Measurements from ENCODE around the gene SPAG6.
A peak's percentile ranks its signal among the peaks of the same experiment; 100 is the strongest.

SPAG6 gene

DNA sequence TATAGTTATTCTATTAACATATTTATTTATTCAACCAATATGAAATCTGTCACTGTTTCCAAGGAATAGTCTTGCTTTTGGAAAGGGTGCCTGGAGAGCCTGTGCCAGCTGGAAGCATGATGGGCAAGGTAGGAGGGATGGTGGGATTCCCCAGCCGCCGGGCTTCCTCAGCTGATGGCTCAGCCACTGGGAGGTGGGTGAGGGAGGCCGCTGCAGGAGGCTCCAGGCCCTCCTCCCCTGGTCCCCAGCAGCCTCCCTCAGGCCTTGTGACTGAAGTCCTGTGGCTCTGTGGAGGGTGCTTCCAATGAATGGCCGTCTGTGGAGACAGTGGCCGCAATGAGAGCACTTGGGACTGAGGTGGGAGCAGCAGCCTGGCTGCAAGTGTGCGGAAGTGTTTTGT is 27.0 kb downstream of the SPAG6 start:
- Histone ChIP-seq H3K4me3 (replicated peaks; ENCODE audit: low read depth, low read length) (no peak overlapping the region), H3K36me3 (ENCODE audit: control insufficient read depth, insufficient read depth, low read length) (no peaks in the 10 kb centered on the region), H3K27me3 (replicated peaks; ENCODE audit: control insufficient read depth, insufficient read depth, low read length) (no peaks in the 10 kb centered on the region)
- no peak for DNase-seq (ENCODE audit: extremely low read depth, insufficient read length)
- TF ChIP-seq, protein P1, sequence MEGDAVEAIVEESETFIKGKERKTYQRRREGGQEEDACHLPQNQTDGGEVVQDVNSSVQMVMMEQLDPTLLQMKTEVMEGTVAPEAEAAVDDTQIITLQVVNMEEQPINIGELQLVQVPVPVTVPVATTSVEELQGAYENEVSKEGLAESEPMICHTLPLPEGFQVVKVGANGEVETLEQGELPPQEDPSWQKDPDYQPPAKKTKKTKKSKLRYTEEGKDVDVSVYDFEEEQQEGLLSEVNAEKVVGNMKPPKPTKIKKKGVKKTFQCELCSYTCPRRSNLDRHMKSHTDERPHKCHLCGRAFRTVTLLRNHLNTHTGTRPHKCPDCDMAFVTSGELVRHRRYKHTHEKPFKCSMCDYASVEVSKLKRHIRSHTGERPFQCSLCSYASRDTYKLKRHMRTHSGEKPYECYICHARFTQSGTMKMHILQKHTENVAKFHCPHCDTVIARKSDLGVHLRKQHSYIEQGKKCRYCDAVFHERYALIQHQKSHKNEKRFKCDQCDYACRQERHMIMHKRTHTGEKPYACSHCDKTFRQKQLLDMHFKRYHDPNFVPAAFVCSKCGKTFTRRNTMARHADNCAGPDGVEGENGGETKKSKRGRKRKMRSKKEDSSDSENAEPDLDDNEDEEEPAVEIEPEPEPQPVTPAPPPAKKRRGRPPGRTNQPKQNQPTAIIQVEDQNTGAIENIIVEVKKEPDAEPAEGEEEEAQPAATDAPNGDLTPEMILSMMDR (IDR thresholded peaks at IDR 0.05; ENCODE audit: insufficient read depth, low read length, poor library complexity, severe bottlenecking) = no peak

DNA sequence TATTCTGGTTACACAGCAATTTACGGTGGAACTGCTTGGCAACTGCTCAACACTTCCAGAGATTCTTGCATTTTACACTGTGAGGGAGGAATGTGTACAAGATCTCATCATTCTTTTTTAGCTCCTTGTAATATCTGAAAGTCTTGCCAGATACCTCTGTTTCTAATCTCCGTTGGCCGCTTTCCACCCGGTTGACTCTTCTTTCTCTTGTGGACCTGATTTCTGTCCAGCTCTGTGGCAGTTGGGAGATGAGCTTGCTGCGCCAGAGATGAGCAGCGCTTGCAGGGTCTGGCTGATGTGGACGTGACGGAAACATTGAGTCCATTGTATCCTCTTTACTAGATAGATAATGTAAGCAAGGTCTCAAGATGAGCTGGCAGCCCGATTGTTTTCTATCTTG is 27.6 kb downstream of the SPAG6 start:
- no peaks in the 10 kb centered on the region for H3K36me3 ChIP-seq (ENCODE audit: control insufficient read depth, insufficient read depth, low read length)
- TF ChIP-seq, protein P1 (IDR thresholded peaks at IDR 0.05; ENCODE audit: insufficient read depth, low read length, poor library complexity, severe bottlenecking) = no peak
- no peak for DNase-seq (ENCODE audit: extremely low read depth, insufficient read length)
- H3K27me3 ChIP-seq (replicated peaks; ENCODE audit: control insufficient read depth, insufficient read depth, low read length) = no peaks in the 10 kb centered on the region
- H3K4me3 ChIP-seq (replicated peaks; ENCODE audit: low read depth, low read length) = no peak overlapping the region

- TF ChIP-seq, protein P1 (IDR thresholded peaks at IDR 0.05; ENCODE audit: insufficient read depth, low read length, poor library complexity, severe bottlenecking) = no peak
- no peak for DNase-seq (ENCODE audit: extremely low read depth, insufficient read length)
- Histone ChIP-seq H3K27me3 (replicated peaks; ENCODE audit: control insufficient read depth, insufficient read depth, low read length) (no peaks in the 10 kb centered on the region), H3K4me3 (replicated peaks; ENCODE audit: low read depth, low read length) (no peak overlapping the region), H3K36me3 (ENCODE audit: control insufficient read depth, insufficient read depth, low read length) (no peaks in the 10 kb centered on the region)
These were observed 29.3 kb downstream of the SPAG6 start for GRCh38 chr10:22374489-22375126.

DNA sequence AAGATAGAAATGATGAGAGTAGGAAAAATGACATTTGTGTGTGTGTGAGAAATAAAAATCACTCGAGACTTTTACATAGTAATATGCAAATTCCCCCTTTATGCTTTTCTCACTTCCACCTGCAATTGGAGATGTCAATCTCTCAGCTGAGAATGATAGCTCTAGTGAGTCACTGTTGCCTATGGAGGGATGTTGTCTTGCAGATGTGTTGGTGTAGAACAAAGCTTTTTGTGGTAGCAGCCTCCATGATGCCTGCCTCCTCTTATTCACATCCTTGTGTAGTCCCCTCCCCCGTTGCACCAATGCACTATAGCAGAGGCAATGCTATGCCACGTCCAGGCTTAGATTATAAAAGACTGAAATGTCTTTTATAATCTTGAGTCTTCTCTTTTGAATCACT is 33.8 kb downstream of the SPAG6 start:
- Histone ChIP-seq H3K27me3 (replicated peaks; ENCODE audit: control insufficient read depth, insufficient read depth, low read length) (no peaks in the 10 kb centered on the region), H3K36me3 (ENCODE audit: control insufficient read depth, insufficient read depth, low read length) (no peaks in the 10 kb centered on the region), H3K4me3 (replicated peaks; ENCODE audit: low read depth, low read length) (no peak overlapping the region)
- DNase-seq (ENCODE audit: extremely low read depth, insufficient read length) = peak; percentile 45
- TF ChIP-seq, protein P1 (IDR thresholded peaks at IDR 0.05; ENCODE audit: insufficient read depth, low read length, poor library complexity, severe bottlenecking) = no peak

- H3K4me3 ChIP-seq (replicated peaks; ENCODE audit: low read depth, low read length) = no peak overlapping the region
- DNase-seq (ENCODE audit: extremely low read depth, insufficient read length) = no peak
- no peaks in the 10 kb centered on the region for H3K36me3 ChIP-seq (ENCODE audit: control insufficient read depth, insufficient read depth, low read length)
- TF ChIP-seq, protein P1 (IDR thresholded peaks at IDR 0.05; ENCODE audit: insufficient read depth, low read length, poor library complexity, severe bottlenecking) = no peak
- no peaks in the 10 kb centered on the region for H3K27me3 ChIP-seq (replicated peaks; ENCODE audit: control insufficient read depth, insufficient read depth, low read length)
These were observed 36.0 kb downstream of the SPAG6 start for GRCh38 chr10:22381262-22381661.

- Histone ChIP-seq H3K36me3 (ENCODE audit: control insufficient read depth, insufficient read depth, low read length) (no peaks in the 10 kb centered on the region), H3K4me3 (replicated peaks; ENCODE audit: low read depth, low read length) (no peak overlapping the region), H3K27me3 (replicated peaks; ENCODE audit: control insufficient read depth, insufficient read depth, low read length) (no peaks in the 10 kb centered on the region)
- TF ChIP-seq, protein P1 (IDR thresholded peaks at IDR 0.05; ENCODE audit: insufficient read depth, low read length, poor library complexity, severe bottlenecking) = no peak
- DNase-seq (ENCODE audit: extremely low read depth, insufficient read length) = no peak
These were observed 41.2 kb downstream of the SPAG6 start for GRCh38 chr10:22386503-22386902.

All from GM06990 (cell line).